ENCODE measurements around the gene KCNT2.
"Not testable (repeated sequence)": the region's sequence is repeated elsewhere in the genome, so short reads cannot be mapped to it uniquely, and the experiment has no call there.

The KCNT2 gene

GRCh38 chr1:196544617-196545016 is 63.6 kb downstream of the KCNT2 start:
- TF ChIP-seq CTCF (IDR thresholded peaks at IDR 0.05; ENCODE audit: insufficient read depth, low read depth, low read length, missing control alignments): no peak
- no peak overlapping the region for H3K4me3 ChIP-seq (ENCODE audit: low read depth, low read length)
- DNase-seq (ENCODE audit: low read depth): no peak

GRCh38 chr1:196543833-196544232 is 64.4 kb downstream of the KCNT2 start:
- TF ChIP-seq CTCF (IDR thresholded peaks at IDR 0.05; ENCODE audit: insufficient read depth, low read depth, low read length, missing control alignments): no peak
- no peak for DNase-seq (ENCODE audit: low read depth)

GRCh38 chr1:196538473-196538872 is 69.8 kb downstream of the KCNT2 start:
- TF ChIP-seq CTCF (IDR thresholded peaks at IDR 0.05; ENCODE audit: insufficient read depth, low read depth, low read length, missing control alignments): no peak
- DNase-seq (ENCODE audit: low read depth): no peak
- H3K4me3 ChIP-seq (ENCODE audit: low read depth, low read length): no peak overlapping the region

More at GRCh38 chr1:196543833-196544232, 64.4 kb downstream of the KCNT2 start:
- no peak overlapping the region for H3K4me3 ChIP-seq (ENCODE audit: low read depth, low read length)

GRCh38 chr1:196535727-196536126 is 72.5 kb downstream of the KCNT2 start:
- peak; percentile 29 for DNase-seq (ENCODE audit: low read depth)
- TF ChIP-seq CTCF (IDR thresholded peaks at IDR 0.05; ENCODE audit: insufficient read depth, low read depth, low read length, missing control alignments): no peak
- no peak overlapping the region for H3K4me3 ChIP-seq (ENCODE audit: low read depth, low read length)

- TF ChIP-seq CTCF (IDR thresholded peaks at IDR 0.05; ENCODE audit: insufficient read depth, low read depth, low read length, missing control alignments): no peak
- DNase-seq (ENCODE audit: low read depth): no peak
Observed at GRCh38 chr1:196531737-196532524, 76.3 kb downstream of the KCNT2 start.

GRCh38 chr1:196527919-196528318 is 80.3 kb downstream of the KCNT2 start:
- H3K4me3 ChIP-seq (ENCODE audit: low read depth, low read length): no peak overlapping the region
- TF ChIP-seq CTCF (IDR thresholded peaks at IDR 0.05; ENCODE audit: insufficient read depth, low read depth, low read length, missing control alignments): no peak
- DNase-seq (ENCODE audit: low read depth): no peak

More at GRCh38 chr1:196531737-196532524, 76.3 kb downstream of the KCNT2 start:
- H3K4me3 ChIP-seq (ENCODE audit: low read depth, low read length): no peak overlapping the region

DNA sequence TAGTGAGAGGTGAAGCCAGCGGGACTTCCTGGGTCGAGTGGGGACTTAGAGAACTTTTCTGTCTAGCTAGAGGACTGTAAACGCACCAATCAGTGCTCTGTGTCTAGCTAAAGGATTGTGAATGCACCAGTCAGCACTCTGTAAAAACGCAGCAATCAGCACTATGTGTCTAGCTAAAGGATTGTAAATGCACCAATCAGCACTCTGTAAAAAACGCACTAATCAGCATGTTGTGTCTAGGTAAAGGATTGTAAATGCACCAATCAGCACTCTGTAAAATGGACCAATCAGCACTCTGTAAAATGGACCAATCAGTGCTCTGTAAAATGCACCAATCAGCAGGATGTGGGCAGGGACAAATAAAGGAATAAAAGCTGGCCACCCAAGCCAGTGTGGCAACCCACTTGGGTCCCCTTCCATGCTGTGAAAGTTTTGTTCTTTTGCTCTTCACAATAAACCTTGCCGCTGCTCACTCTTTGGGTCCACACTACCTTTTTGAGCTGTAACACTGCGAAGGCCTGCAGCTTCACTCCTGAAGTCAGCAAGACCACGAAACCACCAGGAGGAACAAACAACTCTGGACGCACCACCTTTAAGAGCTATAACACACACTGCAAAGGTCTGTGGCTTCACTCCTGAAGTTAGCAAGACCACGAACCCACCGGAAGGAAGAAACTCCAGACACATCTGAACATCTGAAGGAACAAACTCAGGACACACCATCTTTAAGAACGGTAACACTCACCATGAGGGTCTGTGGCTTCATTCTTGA is 85.5 kb downstream of the KCNT2 start:
- not testable (repeated sequence) for H3K4me3 ChIP-seq (ENCODE audit: low read depth, low read length); DNase-seq (ENCODE audit: low read depth)

All from GM12865 (cell line).